HL-60 (cell line): Measurements from ENCODE around the gene HOTAIR.

ENCODE experiments used
- DNase-seq, 2 experiments: peaks; one replicate each; pipeline ENCODE4 v3.0.0-alpha.2; 2010 to 2020; ENCODE audit warnings: low read depth in 1 of 2, low spot score in 1 of 2
- H3K27ac ChIP-seq: fragments of 250-450 bp; sonication (Bioruptor Pico); replicated peaks from 2 replicates; pipeline ENCODE4 v1.5.1; 2020; ENCODE audit warnings: mild to moderate bottlenecking, moderate library complexity
- H3K27me3 ChIP-seq: fragments of 250-450 bp; sonication (Bioruptor Pico); 2 replicates; pipeline ENCODE4 v1.5.1; 2021; ENCODE audit warnings: mild to moderate bottlenecking, moderate library complexity; ENCODE audit not compliant: insufficient read depth, poor library complexity, severe bottlenecking
- H3K4me3 ChIP-seq: replicated peaks from 2 replicates; pipeline ENCODE4 v1.5.1; 2011; ENCODE audit warnings: mild to moderate bottlenecking, control low read depth, low read length; ENCODE audit not compliant: insufficient read depth
- GABPA ChIP-seq: IDR thresholded peaks from 2 replicates; pipeline ENCODE4 v1.6.1; 2012; ENCODE audit warnings: low read depth
- POLR2AphosphoS5 ChIP-seq: IDR thresholded peaks from 2 replicates; pipeline ENCODE4 v1.6.1; 2012; ENCODE audit warnings: low read depth
- SPI1 ChIP-seq: IDR thresholded peaks from 2 replicates; pipeline ENCODE4 v1.6.1; 2012; ENCODE audit warnings: low read depth, mild to moderate bottlenecking, borderline replicate concordance
- TF ChIP-seq, protein P1 (sequence below): IDR thresholded peaks from 2 replicates; pipeline ENCODE4 v1.6.1; 2012; ENCODE audit warnings: low read depth; ENCODE audit not compliant: insufficient replicate concordance
- TF ChIP-seq, protein P2 (sequence below): IDR thresholded peaks from one replicate; pipeline ENCODE4 v1.5.1; 2011; ENCODE audit warnings: low read length, control low read depth, inconsistent platforms; ENCODE audit not compliant: insufficient read depth

Gene HOTAIR

DNA sequence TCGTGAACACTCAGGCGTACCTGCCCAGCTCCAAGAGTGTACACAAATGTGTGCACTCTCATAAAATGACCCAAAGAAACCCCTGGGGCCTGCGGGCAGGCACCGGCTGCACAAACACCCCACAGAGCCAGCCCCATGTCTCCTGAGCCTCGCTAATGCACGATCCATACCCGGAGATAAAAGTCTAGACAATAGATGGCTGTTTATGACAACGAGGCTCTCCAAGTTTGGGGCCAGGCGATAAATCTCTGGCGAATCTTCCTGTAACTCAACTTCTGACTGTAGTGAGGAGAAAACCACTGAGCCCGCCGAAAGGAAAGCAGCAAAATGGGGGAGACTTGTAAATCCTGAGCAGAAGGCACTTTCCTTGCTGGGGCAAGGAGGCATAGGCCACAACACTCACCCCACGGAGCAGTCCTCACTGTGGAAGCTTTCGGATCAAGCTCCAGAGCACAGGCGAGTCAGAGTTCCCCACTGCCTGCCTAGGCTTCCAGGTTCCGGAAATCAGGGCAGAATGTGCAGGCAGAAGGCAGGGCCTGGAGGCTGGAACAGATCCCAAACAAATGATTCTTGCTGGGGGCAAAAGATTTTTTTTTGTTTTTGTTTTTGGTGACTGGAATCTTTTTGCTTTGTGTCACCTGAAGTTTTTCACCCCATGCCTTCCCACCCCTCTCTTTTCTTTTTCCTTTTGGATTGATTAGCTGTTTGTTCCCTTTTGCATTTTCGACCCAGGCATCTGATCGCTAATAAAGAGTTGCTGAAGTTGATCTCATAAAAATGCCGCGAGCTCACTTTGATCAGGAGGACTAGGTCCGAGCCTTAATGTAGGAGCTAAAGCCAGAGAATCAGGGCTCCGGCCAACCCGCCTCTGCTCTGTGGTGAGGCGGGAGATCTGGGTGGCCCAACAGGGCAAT is 6.3 kb downstream of the HOTAIR start:
- H3K4me3 ChIP-seq = no peak overlapping the region
- H3K27ac ChIP-seq = no peak overlapping the region
- DNase-seq = no peak

DNA sequence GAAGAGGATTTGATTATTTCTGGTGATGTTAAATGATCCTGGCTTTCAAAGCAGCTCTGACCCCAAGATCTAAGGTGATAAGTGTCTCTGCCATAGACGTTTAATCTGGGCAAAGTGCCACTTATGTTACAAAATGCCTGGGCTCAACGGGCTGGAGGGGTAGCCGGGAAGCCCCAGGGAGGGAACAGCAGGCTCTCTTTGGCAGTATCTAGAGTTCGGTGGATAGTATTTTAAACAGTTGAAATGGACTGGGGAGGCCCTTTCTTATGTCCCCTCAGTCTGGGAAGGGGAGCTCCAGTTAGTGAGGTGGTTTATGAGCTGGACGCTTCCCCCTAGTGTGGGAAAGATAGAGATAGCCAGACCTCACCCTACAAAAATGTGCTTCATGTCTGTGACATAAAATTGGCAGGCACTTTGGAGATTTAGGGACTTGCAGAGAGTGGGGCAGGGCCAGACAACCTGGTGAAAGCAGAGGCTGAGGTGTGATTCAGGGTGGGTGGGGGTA is 7.3 kb downstream of the HOTAIR start:
- H3K27ac ChIP-seq = no peak overlapping the region
- no peak for DNase-seq
- no peak for TF ChIP-seq SPI1
- TF ChIP-seq, protein P1, sequence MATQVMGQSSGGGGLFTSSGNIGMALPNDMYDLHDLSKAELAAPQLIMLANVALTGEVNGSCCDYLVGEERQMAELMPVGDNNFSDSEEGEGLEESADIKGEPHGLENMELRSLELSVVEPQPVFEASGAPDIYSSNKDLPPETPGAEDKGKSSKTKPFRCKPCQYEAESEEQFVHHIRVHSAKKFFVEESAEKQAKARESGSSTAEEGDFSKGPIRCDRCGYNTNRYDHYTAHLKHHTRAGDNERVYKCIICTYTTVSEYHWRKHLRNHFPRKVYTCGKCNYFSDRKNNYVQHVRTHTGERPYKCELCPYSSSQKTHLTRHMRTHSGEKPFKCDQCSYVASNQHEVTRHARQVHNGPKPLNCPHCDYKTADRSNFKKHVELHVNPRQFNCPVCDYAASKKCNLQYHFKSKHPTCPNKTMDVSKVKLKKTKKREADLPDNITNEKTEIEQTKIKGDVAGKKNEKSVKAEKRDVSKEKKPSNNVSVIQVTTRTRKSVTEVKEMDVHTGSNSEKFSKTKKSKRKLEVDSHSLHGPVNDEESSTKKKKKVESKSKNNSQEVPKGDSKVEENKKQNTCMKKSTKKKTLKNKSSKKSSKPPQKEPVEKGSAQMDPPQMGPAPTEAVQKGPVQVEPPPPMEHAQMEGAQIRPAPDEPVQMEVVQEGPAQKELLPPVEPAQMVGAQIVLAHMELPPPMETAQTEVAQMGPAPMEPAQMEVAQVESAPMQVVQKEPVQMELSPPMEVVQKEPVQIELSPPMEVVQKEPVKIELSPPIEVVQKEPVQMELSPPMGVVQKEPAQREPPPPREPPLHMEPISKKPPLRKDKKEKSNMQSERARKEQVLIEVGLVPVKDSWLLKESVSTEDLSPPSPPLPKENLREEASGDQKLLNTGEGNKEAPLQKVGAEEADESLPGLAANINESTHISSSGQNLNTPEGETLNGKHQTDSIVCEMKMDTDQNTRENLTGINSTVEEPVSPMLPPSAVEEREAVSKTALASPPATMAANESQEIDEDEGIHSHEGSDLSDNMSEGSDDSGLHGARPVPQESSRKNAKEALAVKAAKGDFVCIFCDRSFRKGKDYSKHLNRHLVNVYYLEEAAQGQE = no peak
- TF ChIP-seq, protein P2, sequence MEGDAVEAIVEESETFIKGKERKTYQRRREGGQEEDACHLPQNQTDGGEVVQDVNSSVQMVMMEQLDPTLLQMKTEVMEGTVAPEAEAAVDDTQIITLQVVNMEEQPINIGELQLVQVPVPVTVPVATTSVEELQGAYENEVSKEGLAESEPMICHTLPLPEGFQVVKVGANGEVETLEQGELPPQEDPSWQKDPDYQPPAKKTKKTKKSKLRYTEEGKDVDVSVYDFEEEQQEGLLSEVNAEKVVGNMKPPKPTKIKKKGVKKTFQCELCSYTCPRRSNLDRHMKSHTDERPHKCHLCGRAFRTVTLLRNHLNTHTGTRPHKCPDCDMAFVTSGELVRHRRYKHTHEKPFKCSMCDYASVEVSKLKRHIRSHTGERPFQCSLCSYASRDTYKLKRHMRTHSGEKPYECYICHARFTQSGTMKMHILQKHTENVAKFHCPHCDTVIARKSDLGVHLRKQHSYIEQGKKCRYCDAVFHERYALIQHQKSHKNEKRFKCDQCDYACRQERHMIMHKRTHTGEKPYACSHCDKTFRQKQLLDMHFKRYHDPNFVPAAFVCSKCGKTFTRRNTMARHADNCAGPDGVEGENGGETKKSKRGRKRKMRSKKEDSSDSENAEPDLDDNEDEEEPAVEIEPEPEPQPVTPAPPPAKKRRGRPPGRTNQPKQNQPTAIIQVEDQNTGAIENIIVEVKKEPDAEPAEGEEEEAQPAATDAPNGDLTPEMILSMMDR = no peak
- TF ChIP-seq GABPA = no peak
- TF ChIP-seq POLR2AphosphoS5 = no peak
- peaks cover 100% of the 10 kb centered on the region for H3K27me3 ChIP-seq
- no peak overlapping the region for H3K4me3 ChIP-seq

More for the DNA sequence above, 6.3 kb downstream of the HOTAIR start:
- H3K27me3 ChIP-seq = peaks cover 100% of the 10 kb centered on the region
- TF ChIP-seq POLR2AphosphoS5 (no peak), GABPA (no peak)
- TF ChIP-seq, protein P2 = no peak

DNA sequence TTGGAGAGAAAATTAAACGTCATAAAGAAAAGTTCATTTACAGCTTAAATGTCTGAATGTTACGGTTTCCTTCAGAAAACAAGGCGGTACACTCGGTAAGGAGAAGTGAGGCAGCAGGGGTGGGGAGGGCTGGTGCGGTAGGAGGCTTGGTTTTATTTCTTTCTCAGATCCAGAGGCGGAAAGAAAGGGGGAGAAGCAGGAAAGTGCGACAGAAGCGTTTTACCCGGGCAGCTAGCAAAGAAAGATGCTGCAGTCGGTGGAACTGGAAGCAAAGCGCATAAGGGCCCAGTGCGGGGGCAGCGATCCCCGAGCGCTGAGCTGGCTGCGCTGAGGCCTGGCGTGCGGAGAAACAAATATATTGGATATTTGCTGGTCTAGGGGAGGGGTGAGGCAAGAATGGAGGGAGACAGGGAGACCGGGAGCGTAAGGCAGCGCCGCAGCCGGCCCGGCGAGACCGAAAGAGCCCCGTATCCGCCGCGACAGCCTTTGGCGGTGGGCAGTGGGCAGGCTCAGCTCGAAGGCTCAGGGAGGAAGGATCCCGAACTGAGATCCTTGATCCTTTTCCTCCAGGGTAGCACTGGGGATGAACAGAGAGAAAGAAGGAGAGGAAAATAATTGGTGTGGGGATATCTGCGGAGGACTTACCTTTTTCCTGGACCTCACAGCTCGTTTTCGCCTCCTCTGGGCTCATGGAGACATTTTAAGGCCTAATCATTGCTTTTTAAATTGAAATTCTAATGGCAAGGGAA is 8.2 kb downstream of the HOTAIR start:
- Histone ChIP-seq H3K4me3 (no peak overlapping the region), H3K27ac (no peak overlapping the region), H3K27me3 (peaks cover 100% of the 10 kb centered on the region)
- no peak for DNase-seq
- TF ChIP-seq, protein P1 = no peak
- no peak for TF ChIP-seq GABPA
- TF ChIP-seq, protein P2 = no peak
- no peak for TF ChIP-seq SPI1
- no peak for TF ChIP-seq POLR2AphosphoS5
